Keratinocyte (primary cell): Measurements from ENCODE around the gene REEP6. TPM values are rescaled to one million over a fixed set of nuclear protein-coding genes. Genes with fewer than 3 reads are reported as not detected.

Experiments
- DNase-seq: peaks from one replicate; pipeline ENCODE4 v3.0.0-alpha.2; 2011; ENCODE audit warnings: low read depth, missing footprints, low spot score
- FAIRE-seq: peaks from 2 replicates; lab custom pipeline; 2011; peaks lifted over from hg19 to GRCh38; lab: Jason Lieb, UNC
- H2AFZ ChIP-seq: 2 replicates; pipeline ENCODE4 v1.6.0; 2012; ENCODE audit warnings: low read length, control low read depth, inconsistent platforms; ENCODE audit not compliant: control insufficient read depth
- H3K27ac ChIP-seq: 2 replicates; pipeline ENCODE4 v1.5.1; 2011; ENCODE audit warnings: low read length; ENCODE audit not compliant: control insufficient read depth, insufficient read depth
- H3K27me3 ChIP-seq: 3 replicates; pipeline ENCODE4 v1.6.0; 2011; ENCODE audit warnings: low read length; ENCODE audit not compliant: control insufficient read depth, insufficient read depth; ENCODE audit errors: extremely low read depth
- H3K36me3 ChIP-seq, 2 experiments: 2 replicates in 1 of 2; 3 replicates in 1 of 2; pipeline ENCODE4 v1.5.1; 2011; ENCODE audit warnings: low read length in 2 of 2, mild to moderate bottlenecking in 1 of 2; ENCODE audit not compliant: control insufficient read depth in 2 of 2, insufficient read depth in 2 of 2; ENCODE audit errors: extremely low read depth in 1 of 2
- H3K4me1 ChIP-seq: 3 replicates; pipeline ENCODE4 v1.5.1; 2011; ENCODE audit warnings: low read length; ENCODE audit not compliant: control insufficient read depth, insufficient read depth; ENCODE audit errors: extremely low read depth
- H3K4me2 ChIP-seq: 3 replicates; pipeline ENCODE4 v1.6.0; 2011; ENCODE audit warnings: low read depth, low read length; ENCODE audit not compliant: control insufficient read depth, insufficient read depth; ENCODE audit errors: extremely low read depth
- H3K4me3 ChIP-seq, 3 experiments: fragments of 200-600 bp in 1 of 3; sonication (generic) in 1 of 3; 2 replicates in 2 of 3; 3 replicates in 1 of 3; pipeline ENCODE4 v1.5.1; 2011 to 2016; ENCODE audit warnings: low read length in 3 of 3, mild to moderate bottlenecking in 3 of 3, control low read depth in 2 of 3, inconsistent platforms in 1 of 3, low read depth in 1 of 3, mixed read lengths in 1 of 3, mixed run types in 1 of 3, moderate library complexity in 1 of 3; ENCODE audit not compliant: control insufficient read depth in 2 of 3, insufficient read depth in 2 of 3; ENCODE audit errors: extremely low read depth in 1 of 3
- H3K79me2 ChIP-seq: 2 replicates; pipeline ENCODE4 v1.6.0; 2012; ENCODE audit warnings: low read length; ENCODE audit not compliant: control insufficient read depth, insufficient read depth
- H3K9ac ChIP-seq: 3 replicates; pipeline ENCODE4 v1.6.0; 2011; ENCODE audit warnings: low read length; ENCODE audit not compliant: control insufficient read depth, insufficient read depth; ENCODE audit errors: extremely low read depth
- H3K9me1 ChIP-seq: 3 replicates; pipeline ENCODE4 v1.6.0; 2011; ENCODE audit warnings: low read length; ENCODE audit not compliant: control insufficient read depth, insufficient read depth; ENCODE audit errors: extremely low read depth
- H3K9me3 ChIP-seq: 2 replicates; pipeline ENCODE4 v1.5.1; 2012; ENCODE audit warnings: low read depth, low read length; ENCODE audit not compliant: control insufficient read depth
- H4K20me1 ChIP-seq: 3 replicates; pipeline ENCODE4 v1.6.0; 2011; ENCODE audit warnings: low read length; ENCODE audit not compliant: control insufficient read depth, insufficient read depth; ENCODE audit errors: extremely low read depth
- CTCF ChIP-seq, 3 experiments: IDR thresholded peaks in 1 of 3; conservative IDR thresholded peaks in 1 of 3; optimal IDR thresholded peaks in 1 of 3; 2 replicates in 2 of 3; 3 replicates in 1 of 3; pipeline versions ENCODE3 to v1.5.1; 2011; ENCODE audit warnings: low read length in 3 of 3, mild to moderate bottlenecking in 3 of 3, moderate library complexity in 2 of 3, control low read depth in 1 of 3, inconsistent platforms in 1 of 3; ENCODE audit not compliant: insufficient read depth in 2 of 3; ENCODE audit errors: extremely low read depth in 1 of 3
- EZH2 ChIP-seq: IDR thresholded peaks from one replicate; pipeline ENCODE4 v1.6.1; 2012; ENCODE audit warnings: inconsistent platforms, mild to moderate bottlenecking, low read length, moderate library complexity
- dilution Hi-C: fragments of 300-500 bp; cut with MboI; formaldehyde crosslinking; loops from one replicate; pipeline ENCODE4 v1.7.0; 2020; ENCODE audit warnings: low sequenced_read_pairs; ENCODE audit not compliant: extremely low pct_ligation_motif_present
- polyA plus RNA-seq, 5 experiments: library from polyadenylated mRNA; depleted of rRNA in 3 of 5; stranded (reverse) in 3 of 5; stranded (forward) in 1 of 5; unstranded in 1 of 5; fragments of >200 nt; gene quantifications; 1 replicate in 1 of 5; 2 replicates in 3 of 5; 3 replicates in 1 of 5; pipeline versions ENCODE4 v1.2.1 to v1.2.3, GENCODE V29; 2011 to 2012; ENCODE audit warnings: missing spikeins in 2 of 5, low read depth in 1 of 5, low replicate concordance in 1 of 5

The REEP6 gene
- polyA plus RNA-seq, 1 donor (not counting 4 experiments of a cell fraction or from before 2014, with no cell fraction given) = 1.2 TPM

- Histone ChIP-seq H2AFZ (no peak overlapping the region), H3K9ac (no peak overlapping the region), H3K9me3 (no peaks in the 10 kb centered on the region), H4K20me1 (no peaks in the 10 kb centered on the region), H3K4me1 (peaks cover 9% of the 10 kb centered on the region), H3K9me1 (no peaks in the 10 kb centered on the region), H3K27me3 (no peaks in the 10 kb centered on the region), H3K4me2 (no peak overlapping the region), H3K36me3 (no peaks in the 10 kb centered on the region), H3K79me2 (peaks cover 11% of the 10 kb centered on the region), H3K27ac (no peak overlapping the region), H3K4me3 (no peak overlapping the region)
- no peak for TF ChIP-seq CTCF (optimal IDR thresholded peaks at IDR 0.05 in 1 of 3, IDR thresholded peaks at IDR 0.05 in 1 of 3, conservative IDR thresholded peaks at IDR 0.05 in 1 of 3; ENCODE audit: extremely low read depth in 1 of 3, insufficient read depth in 2 of 3, low read length in 3 of 3)
- TF ChIP-seq EZH2 = no peak
- dilution Hi-C loops = no loop called here
- FAIRE-seq (no peak), DNase-seq (no peak)
Observed at GRCh38 chr19:1482361-1483130, 8.4 kb upstream of the REEP6 start.

GRCh38 chr19:1483131-1483978, 7.6 kb upstream of the REEP6 start:
- no peak for DNase-seq
- Histone ChIP-seq H4K20me1 (no peaks in the 10 kb centered on the region), H3K9me1 (no peaks in the 10 kb centered on the region), H3K79me2 (peaks cover 6% of the 10 kb centered on the region), H2AFZ (no peak overlapping the region), H3K4me2 (no peak overlapping the region), H3K27ac (no peak overlapping the region), H3K9ac (no peak overlapping the region), H3K27me3 (no peaks in the 10 kb centered on the region), H3K9me3 (no peaks in the 10 kb centered on the region), H3K4me1 (peaks cover 4% of the 10 kb centered on the region), H3K4me3 (no peak overlapping the region), H3K36me3 (no peaks in the 10 kb centered on the region)
- FAIRE-seq = no peak
- dilution Hi-C loops = no loop called here
- TF ChIP-seq EZH2 (no peak), CTCF (optimal IDR thresholded peaks at IDR 0.05 in 1 of 3, IDR thresholded peaks at IDR 0.05 in 1 of 3, conservative IDR thresholded peaks at IDR 0.05 in 1 of 3; ENCODE audit: extremely low read depth in 1 of 3, insufficient read depth in 2 of 3, low read length in 3 of 3) (no peak)
